ENCODE measurements around the gene TGIF1.

Gene TGIF1

GRCh38 chr18:3460823-3461398 is 10.9 kb downstream of the TGIF1 start:
- Mint-ChIP-seq H3K27me3 (ENCODE audit: low read depth) (no peaks in the 10 kb centered on the region), H3K36me3 (ENCODE audit: low read depth) (peaks cover 73% of the 10 kb centered on the region)

GRCh38 chr18:3461704-3462103 is 11.7 kb downstream of the TGIF1 start:
- peaks cover 38% of the 10 kb centered on the region for H3K4me1 Mint-ChIP-seq
- peak overlapping the region in 2 of 3 experiments; percentile 9 to 27 for H3K27ac Mint-ChIP-seq
- H3K36me3 Mint-ChIP-seq (ENCODE audit: low read depth) = peaks cover 65% of the 10 kb centered on the region
- no peak for TF ChIP-seq CTCF (IDR thresholded peaks at IDR 0.05; ENCODE audit: unreplicated experiment in 3 of 3)
- peaks cover 19% of the 10 kb centered on the region for H3K9me3 Mint-ChIP-seq
- no peaks in the 10 kb centered on the region for H3K27me3 Mint-ChIP-seq (ENCODE audit: low read depth)
- H3K4me3 Mint-ChIP-seq = no peak overlapping the region

More at GRCh38 chr18:3460823-3461398, 10.9 kb downstream of the TGIF1 start:
- no peak overlapping the region for H3K4me3 Mint-ChIP-seq
- no peak for TF ChIP-seq CTCF (IDR thresholded peaks at IDR 0.05; ENCODE audit: unreplicated experiment in 3 of 3)
- peaks cover 19% of the 10 kb centered on the region for H3K9me3 Mint-ChIP-seq
- H3K4me1 Mint-ChIP-seq = peaks cover 38% of the 10 kb centered on the region
- no peak overlapping the region for H3K27ac Mint-ChIP-seq

GRCh38 chr18:3463051-3463450 is 13.1 kb downstream of the TGIF1 start:
- no peak for TF ChIP-seq CTCF (IDR thresholded peaks at IDR 0.05; ENCODE audit: unreplicated experiment in 3 of 3)
- H3K9me3 Mint-ChIP-seq = peaks cover 19% of the 10 kb centered on the region
- no peaks in the 10 kb centered on the region for H3K27me3 Mint-ChIP-seq (ENCODE audit: low read depth)
- H3K36me3 Mint-ChIP-seq (ENCODE audit: low read depth) = peaks cover 51% of the 10 kb centered on the region
- peaks cover 26% of the 10 kb centered on the region for H3K4me1 Mint-ChIP-seq
- no peak overlapping the region for H3K4me3 Mint-ChIP-seq
- peak overlapping the region in 2 of 3 experiments; percentile 1 to 21 for H3K27ac Mint-ChIP-seq

GRCh38 chr18:3466045-3466444 is 16.1 kb downstream of the TGIF1 start:
- no peak for TF ChIP-seq CTCF (IDR thresholded peaks at IDR 0.05; ENCODE audit: unreplicated experiment in 3 of 3)
- Mint-ChIP-seq H3K27ac (peak overlapping the region in 2 of 3 experiments; percentile 43 to 65), H3K36me3 (ENCODE audit: low read depth) (peaks cover 22% of the 10 kb centered on the region), H3K27me3 (ENCODE audit: low read depth) (peaks cover 7% of the 10 kb centered on the region), H3K4me1 (peaks cover 9% of the 10 kb centered on the region), H3K9me3 (peaks cover 4% of the 10 kb centered on the region), H3K4me3 (no peak overlapping the region)

- Mint-ChIP-seq H3K9me3 (peaks cover 4% of the 10 kb centered on the region), H3K36me3 (ENCODE audit: low read depth) (peaks cover 14% of the 10 kb centered on the region), H3K4me3 (no peak overlapping the region), H3K27ac (peak overlapping the region in 2 of 3 experiments; percentile 43 to 65), H3K4me1 (peaks cover 9% of the 10 kb centered on the region), H3K27me3 (ENCODE audit: low read depth) (peaks cover 7% of the 10 kb centered on the region)
- TF ChIP-seq CTCF (IDR thresholded peaks at IDR 0.05; ENCODE audit: unreplicated experiment in 3 of 3) = no peak
Observed at GRCh38 chr18:3466872-3467271, 16.9 kb downstream of the TGIF1 start.

- Mint-ChIP-seq H3K4me1 (peaks cover 9% of the 10 kb centered on the region), H3K4me3 (no peak overlapping the region), H3K27ac (no peak overlapping the region), H3K27me3 (ENCODE audit: low read depth) (peaks cover 7% of the 10 kb centered on the region), H3K9me3 (peaks cover 3% of the 10 kb centered on the region), H3K36me3 (ENCODE audit: low read depth) (peaks cover 2% of the 10 kb centered on the region)
- peak in 1 of 3 experiments; percentile 7 for TF ChIP-seq CTCF (IDR thresholded peaks at IDR 0.05; ENCODE audit: unreplicated experiment in 3 of 3)
Observed at GRCh38 chr18:3468066-3468705, 18.2 kb downstream of the TGIF1 start.
